ENCODE results near the gene RAG2. TPM values are rescaled to one million over a fixed set of nuclear protein-coding genes. Genes with fewer than 3 reads are reported as not detected.
"Not testable (repeated sequence)": the region's sequence is repeated elsewhere in the genome, so short reads cannot be mapped to it uniquely, and the experiment has no call there.

Gene RAG2
- total and polyA plus RNA-seq, 7 donors = 0.43 TPM; not detected in 6

- H3K9me3 ChIP-seq = no peaks in the 10 kb centered on the region
- WGBS, 3 donors = 65 to 73% (median 68%) methylated on average over 6 of the region's 6 CpGs
- H3K27me3 ChIP-seq (ENCODE audit: insufficient read depth in 3 of 3, low read length in 2 of 3) = no peaks in the 10 kb centered on the region
- no peaks in the 10 kb centered on the region for H3K4me1 ChIP-seq
- no peak for ATAC-seq
- no peak for TF ChIP-seq CTCF (IDR thresholded peaks at IDR 0.05)
- peak overlapping the region; percentile 66 for H3K4me3 ChIP-seq
- intact Hi-C loops (cut with DNase I) = loop anchor here in 1 of 2 donors (1.0 kb wide), 1 partner anchor 106 kb away; no protein-coding TSS in a partner anchor
- no peaks in the 10 kb centered on the region for H3K36me3 ChIP-seq (ENCODE audit: insufficient read depth in 1 of 2, low read depth in 1 of 2)
- DNase-seq = no peak
- no peak overlapping the region for H3K27ac ChIP-seq
These were observed 32.9 kb downstream of the RAG2 start for GRCh38 chr11:36565031-36565610.

GRCh38 chr11:36564376-36565030 is 33.5 kb downstream of the RAG2 start:
- H3K4me1 ChIP-seq = no peaks in the 10 kb centered on the region
- intact Hi-C loops (cut with DNase I) = loop anchor here (1.0 to 5.0 kb wide), 4 partner anchors 58 to 183 kb away; no protein-coding TSS in a partner anchor
- DNase-seq (no peak), ATAC-seq (peak in 3 of 4 donors; percentile 54 to 88 (median 66))
- no peaks in the 10 kb centered on the region for H3K36me3 ChIP-seq (ENCODE audit: insufficient read depth in 1 of 2, low read depth in 1 of 2)
- no peaks in the 10 kb centered on the region for H3K9me3 ChIP-seq
- H3K4me3 ChIP-seq = peak overlapping the region; percentile 66
- 3 to 6% (median 3%) methylated on average over 15 of the region's 15 CpGs for WGBS, 3 donors
- no peaks in the 10 kb centered on the region for H3K27me3 ChIP-seq (ENCODE audit: insufficient read depth in 3 of 3, low read length in 2 of 3)
- H3K27ac ChIP-seq = no peak overlapping the region
- peak; percentile 67 for TF ChIP-seq CTCF (IDR thresholded peaks at IDR 0.05)

- TF ChIP-seq CTCF (IDR thresholded peaks at IDR 0.05) = no peak
- ATAC-seq (no peak), DNase-seq (no peak)
- intact Hi-C loops (cut with DNase I) = no loop called here
- no peaks in the 10 kb centered on the region for H3K4me1 ChIP-seq
- H3K27ac ChIP-seq = no peak overlapping the region
- H3K4me3 ChIP-seq = no peak overlapping the region
- H3K27me3 ChIP-seq (ENCODE audit: insufficient read depth in 3 of 3, low read length in 2 of 3) = no peaks in the 10 kb centered on the region
- 70 to 80% (median 77%) methylated on average over 4 of the region's 4 CpGs for WGBS, 3 donors
- H3K36me3 ChIP-seq (ENCODE audit: insufficient read depth in 1 of 2, low read depth in 1 of 2) = no peaks in the 10 kb centered on the region
- H3K9me3 ChIP-seq = no peaks in the 10 kb centered on the region
These were observed 39.2 kb downstream of the RAG2 start for GRCh38 chr11:36558571-36559413.

GRCh38 chr11:36557991-36558390 is 40.0 kb downstream of the RAG2 start:
- intact Hi-C loops (cut with DNase I) = no loop called here
- no peak for TF ChIP-seq CTCF (IDR thresholded peaks at IDR 0.05)
- no peaks in the 10 kb centered on the region for H3K27me3 ChIP-seq (ENCODE audit: insufficient read depth in 3 of 3, low read length in 2 of 3)
- no peaks in the 10 kb centered on the region for H3K4me1 ChIP-seq
- H3K36me3 ChIP-seq (ENCODE audit: insufficient read depth in 1 of 2, low read depth in 1 of 2) = no peaks in the 10 kb centered on the region
- DNase-seq (no peak), ATAC-seq (no peak)
- H3K4me3 ChIP-seq = no peak overlapping the region
- H3K27ac ChIP-seq = no peak overlapping the region
- no peaks in the 10 kb centered on the region for H3K9me3 ChIP-seq

- intact Hi-C loops (cut with DNase I) = not testable (repeated sequence)
- WGBS, 3 donors = 94 to 98% (median 95%) methylated on average over 8 to 14 of the region's 17 CpGs
These were observed 40.6 kb downstream of the RAG2 start for GRCh38 chr11:36557390-36557789.

More at GRCh38 chr11:36557390-36557789, 40.6 kb downstream of the RAG2 start:
- not testable (repeated sequence) for ATAC-seq; H3K9me3 ChIP-seq; H3K27ac ChIP-seq; H3K4me1 ChIP-seq; H3K27me3 ChIP-seq (ENCODE audit: insufficient read depth in 3 of 3, low read length in 2 of 3); H3K4me3 ChIP-seq; DNase-seq; H3K36me3 ChIP-seq (ENCODE audit: insufficient read depth in 1 of 2, low read depth in 1 of 2)

Measured in psoas muscle (tissue), 8 donors.